ENCODE measurements around the gene NSMF.

The NSMF gene

GRCh38 chr9:137408651-137409405, 50.3 kb downstream of the NSMF start:
- DNase-seq: no peak

GRCh38 chr9:137407590-137408300, 51.4 kb downstream of the NSMF start:
- DNase-seq: no peak

- DNase-seq: peak; percentile 33 to 67
Measured at GRCh38 chr9:137406876-137407589, 52.1 kb downstream of the NSMF start.

GRCh38 chr9:137406085-137406760, 52.9 kb downstream of the NSMF start:
- no peak for DNase-seq

GRCh38 chr9:137405677-137406081, 53.5 kb downstream of the NSMF start:
- DNase-seq: no peak

- DNase-seq: no peak
Measured at GRCh38 chr9:137404961-137405567, 54.1 kb downstream of the NSMF start.

GRCh38 chr9:137403269-137403668, 55.9 kb downstream of the NSMF start:
- DNase-seq: no peak

GRCh38 chr9:137402746-137403145, 56.4 kb downstream of the NSMF start:
- DNase-seq: peak; percentile 34 to 38

GRCh38 chr9:137398561-137399468, 60.3 kb downstream of the NSMF start:
- DNase-seq: no peak

- no peak for DNase-seq
Measured at GRCh38 chr9:137397675-137398423, 61.3 kb downstream of the NSMF start.

Measured in inflammatory macrophage treated with lipopolysaccharide for 1 hour (primary cell).